ENCODE measurements around the gene AMD1.
"Not testable (repeated sequence)": the region's sequence is repeated elsewhere in the genome, so short reads cannot be mapped to it uniquely, and the experiment has no call there.

Gene AMD1

DNA sequence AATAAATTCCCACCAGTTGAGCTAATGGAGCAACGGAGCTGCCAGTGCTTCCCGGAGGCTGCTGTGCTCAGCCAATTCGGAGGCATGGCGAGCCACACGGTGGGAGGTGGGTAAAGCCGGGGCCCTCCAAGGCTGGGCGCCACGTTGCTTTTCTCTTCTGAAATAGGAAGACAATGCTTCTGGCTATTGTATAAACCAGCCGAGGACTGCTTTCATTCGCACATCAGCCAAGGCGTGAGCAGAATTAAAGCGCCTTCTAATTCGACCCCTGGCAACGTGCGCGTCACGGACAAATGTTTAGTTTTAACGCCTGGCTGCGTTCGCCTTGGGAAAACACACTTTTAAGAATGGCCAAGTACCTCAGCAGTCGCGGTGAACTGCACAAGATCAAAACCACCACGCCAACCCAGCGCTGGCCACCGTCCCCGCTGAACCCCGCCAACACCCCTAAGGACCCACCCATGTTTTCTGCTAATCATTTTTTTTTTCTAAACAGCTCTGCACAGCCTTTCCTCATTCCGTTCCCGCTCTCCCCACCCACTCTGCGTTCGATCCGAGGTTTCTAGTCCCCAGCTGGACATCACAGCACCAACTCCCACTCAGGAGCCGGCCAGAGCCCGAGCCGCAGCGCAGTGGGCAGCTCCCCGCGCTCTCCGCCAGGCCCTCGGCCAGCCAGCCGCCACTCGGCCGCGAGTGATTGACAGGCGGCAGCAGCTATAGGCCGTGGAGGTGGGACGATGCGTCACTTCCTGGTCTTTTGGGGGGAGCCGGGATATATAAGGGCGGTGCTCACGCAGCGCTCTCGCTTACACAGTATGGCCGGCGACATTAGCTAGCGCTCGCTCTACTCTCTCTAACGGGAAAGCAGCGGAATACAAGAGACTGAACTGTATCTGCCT lies at the start of gene AMD1:
AMD1 (plus strand) TSS at position 805 of the 899 bp plus-strand sequence. CDS start 321 bp downstream, outside the sequence.
- DNase-seq (ENCODE audit: low read depth in 2 of 2), result peak; percentile 93 to 95

DNA sequence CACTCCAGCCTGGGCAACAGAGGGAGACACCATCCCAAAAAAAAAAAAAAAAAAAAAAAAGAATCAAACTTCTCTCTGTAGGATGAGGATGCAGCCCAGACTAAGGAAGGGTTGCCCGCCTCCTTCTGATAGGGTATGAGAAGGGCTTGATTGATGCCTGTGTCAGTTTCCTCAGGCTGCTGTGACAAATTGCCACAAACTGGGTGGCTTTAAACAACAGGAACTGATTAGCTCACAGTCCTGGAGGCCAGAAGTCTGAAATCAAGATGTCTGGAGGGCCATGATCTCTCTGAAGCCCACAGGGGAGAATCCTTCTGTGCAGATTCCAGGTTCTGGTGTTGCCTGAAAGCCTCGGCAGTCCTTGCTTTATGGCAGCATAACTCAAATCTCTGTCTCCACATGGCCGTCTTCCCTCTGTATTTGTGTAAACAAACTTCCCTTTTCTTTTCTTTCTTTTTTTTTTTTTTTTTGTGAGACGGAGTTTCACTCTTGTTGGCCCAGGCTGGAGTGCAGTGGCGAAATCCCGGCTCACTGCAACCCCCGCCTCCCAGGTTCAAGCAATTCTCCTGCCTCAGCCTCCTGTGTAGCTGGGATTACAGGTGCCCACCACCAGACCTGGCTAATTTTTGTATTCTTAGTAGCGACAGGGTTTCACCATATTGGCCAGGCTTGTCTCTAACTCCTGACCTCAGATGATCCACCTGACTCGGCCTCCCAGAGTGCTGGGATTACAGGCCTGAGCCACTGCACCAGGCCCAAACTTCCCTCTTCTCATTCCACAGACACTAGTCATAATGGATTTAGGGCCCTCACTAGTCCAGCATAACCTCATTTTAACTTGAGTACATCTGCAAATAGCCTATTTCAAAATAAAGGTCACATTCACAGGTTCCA lies 48.1 kb upstream of the AMD1 start:
- DNase-seq (ENCODE audit: low read depth in 2 of 2), result no peak

DNA sequence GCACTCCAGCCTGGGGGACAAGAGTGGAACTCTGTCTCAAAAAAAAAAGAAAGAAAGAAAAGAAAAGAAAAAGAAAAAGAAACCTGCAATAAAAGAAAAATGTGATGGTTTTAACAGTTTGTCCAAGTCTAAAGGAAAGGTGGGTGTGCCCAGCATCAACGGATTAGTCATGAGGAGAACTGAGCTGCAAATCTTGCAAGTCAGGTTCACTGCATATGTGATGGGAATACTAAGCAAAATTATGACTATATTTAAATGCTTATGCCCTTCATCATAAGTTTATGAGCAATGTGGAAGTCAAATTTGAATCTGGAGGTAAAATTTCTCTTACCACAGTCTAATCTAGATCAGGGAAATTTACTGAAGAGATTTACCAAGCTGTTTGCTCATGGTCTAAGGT lies 46.2 kb upstream of the AMD1 start:
- DNase-seq (ENCODE audit: low read depth in 2 of 2), result no peak

GRCh38 chr6:110831405-110831804 lies 43.2 kb upstream of the AMD1 start:
- no peak for DNase-seq (ENCODE audit: low read depth in 2 of 2)

- DNase-seq (ENCODE audit: low read depth in 2 of 2), result no peak
Measured at GRCh38 chr6:110833831-110834230, 40.8 kb upstream of the AMD1 start.

DNA sequence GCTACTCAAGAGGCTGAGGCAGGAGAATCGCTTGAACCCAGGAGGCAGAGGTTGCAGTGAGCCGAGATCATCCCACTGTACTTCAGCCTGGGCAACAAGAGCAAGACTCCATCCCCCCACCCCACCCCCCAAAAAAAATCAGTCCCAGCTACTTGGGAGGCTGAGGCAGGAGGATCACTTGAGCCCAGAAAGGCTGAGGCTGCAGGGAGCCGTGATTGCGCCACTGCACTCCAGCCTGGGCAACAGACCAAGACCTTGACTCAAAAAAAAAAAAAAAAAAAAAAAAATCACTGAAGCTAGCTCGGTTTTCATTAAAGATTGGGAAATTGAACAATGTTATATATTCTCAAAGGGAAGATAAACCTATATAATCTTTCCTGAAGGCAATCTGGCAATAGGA lies 38.8 kb upstream of the AMD1 start:
- not testable (repeated sequence) for DNase-seq (ENCODE audit: low read depth in 2 of 2)

DNA sequence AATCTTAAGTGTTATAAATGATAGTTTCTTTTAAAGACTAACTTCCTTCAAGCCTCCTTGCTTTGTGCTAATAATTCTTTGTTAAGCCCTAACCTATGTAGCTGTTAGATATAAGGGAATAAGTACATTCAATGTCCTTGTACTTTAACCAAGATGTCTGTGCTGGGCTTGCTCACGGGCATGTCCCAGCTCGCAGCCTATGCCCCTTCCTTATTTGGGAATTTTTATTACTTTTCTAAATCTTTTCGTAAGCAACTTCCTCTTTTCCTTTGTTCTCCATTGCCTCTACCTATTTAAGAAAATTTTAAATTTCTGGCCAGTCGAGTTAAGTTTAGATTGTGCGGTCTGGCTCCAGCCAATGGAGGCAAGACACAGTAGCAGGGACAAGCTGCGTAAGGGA lies 33.3 kb upstream of the AMD1 start:
- DNase-seq (ENCODE audit: low read depth in 2 of 2), result no peak

DNA sequence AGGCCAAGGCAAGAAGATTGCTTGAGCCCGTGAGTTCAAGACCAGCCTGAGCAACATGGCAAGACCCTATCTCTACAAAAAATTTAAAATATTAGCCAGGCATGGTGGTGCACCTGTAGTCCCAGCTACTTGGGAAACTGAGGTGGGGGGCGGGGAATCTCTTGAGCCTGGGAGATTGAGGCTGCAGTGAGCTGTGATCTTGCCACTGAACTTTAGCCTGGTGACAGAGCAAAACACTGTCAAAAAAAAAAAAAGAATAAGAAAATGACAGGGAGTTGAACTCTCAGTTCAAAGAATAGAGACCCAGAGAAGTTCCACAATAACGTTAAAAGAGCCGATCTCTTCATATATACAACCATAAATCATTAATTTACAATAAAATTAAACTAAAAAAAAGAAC lies 24.8 kb upstream of the AMD1 start:
- DNase-seq (ENCODE audit: low read depth in 2 of 2), result no peak

DNA sequence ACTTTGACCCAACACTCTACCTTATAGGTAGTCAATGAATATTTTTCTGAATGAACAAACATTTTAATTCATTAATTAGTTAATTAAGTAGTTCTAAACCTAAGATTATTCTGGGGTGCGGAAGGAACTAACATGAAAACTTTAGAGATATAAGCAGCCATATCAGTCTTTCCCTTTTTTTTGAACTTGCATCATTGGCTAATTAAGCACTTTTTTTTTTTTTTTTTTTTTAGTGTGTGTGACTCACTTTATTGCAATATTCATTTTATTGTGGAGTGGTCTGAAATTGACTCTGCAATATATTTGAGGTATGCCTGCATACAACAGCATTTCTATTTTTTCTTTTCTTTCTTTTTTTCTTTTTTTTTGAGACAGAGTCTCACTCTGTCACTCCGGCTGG lies 21.8 kb upstream of the AMD1 start:
- DNase-seq (ENCODE audit: low read depth in 2 of 2), result no peak

- no peak for DNase-seq (ENCODE audit: low read depth in 2 of 2)
Measured at GRCh38 chr6:110853754-110854477, 20.7 kb upstream of the AMD1 start.

- DNase-seq (ENCODE audit: low read depth in 2 of 2), result no peak
Measured at GRCh38 chr6:110856296-110856695, 18.3 kb upstream of the AMD1 start.

DNA sequence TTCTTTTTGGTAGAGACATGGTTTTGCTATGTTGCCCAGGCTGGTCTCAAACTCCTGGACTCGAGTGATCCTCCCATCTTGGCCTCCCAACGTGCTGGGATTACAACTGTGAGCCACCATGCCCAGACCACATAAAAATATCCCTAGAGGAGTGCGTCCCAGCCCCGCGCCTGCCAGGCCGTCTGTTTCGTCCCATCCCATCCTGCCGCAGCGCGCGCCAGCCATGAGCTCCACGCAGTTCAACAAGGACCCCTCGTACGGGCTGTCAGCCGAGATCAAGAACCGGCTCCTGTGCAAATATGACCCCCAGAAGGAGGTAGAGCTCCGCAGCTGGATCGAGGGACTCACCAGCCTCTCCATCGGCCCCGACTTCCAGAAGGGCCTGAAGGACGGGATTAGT lies 16.6 kb upstream of the AMD1 start:
- no peak for DNase-seq (ENCODE audit: low read depth in 2 of 2)

DNA sequence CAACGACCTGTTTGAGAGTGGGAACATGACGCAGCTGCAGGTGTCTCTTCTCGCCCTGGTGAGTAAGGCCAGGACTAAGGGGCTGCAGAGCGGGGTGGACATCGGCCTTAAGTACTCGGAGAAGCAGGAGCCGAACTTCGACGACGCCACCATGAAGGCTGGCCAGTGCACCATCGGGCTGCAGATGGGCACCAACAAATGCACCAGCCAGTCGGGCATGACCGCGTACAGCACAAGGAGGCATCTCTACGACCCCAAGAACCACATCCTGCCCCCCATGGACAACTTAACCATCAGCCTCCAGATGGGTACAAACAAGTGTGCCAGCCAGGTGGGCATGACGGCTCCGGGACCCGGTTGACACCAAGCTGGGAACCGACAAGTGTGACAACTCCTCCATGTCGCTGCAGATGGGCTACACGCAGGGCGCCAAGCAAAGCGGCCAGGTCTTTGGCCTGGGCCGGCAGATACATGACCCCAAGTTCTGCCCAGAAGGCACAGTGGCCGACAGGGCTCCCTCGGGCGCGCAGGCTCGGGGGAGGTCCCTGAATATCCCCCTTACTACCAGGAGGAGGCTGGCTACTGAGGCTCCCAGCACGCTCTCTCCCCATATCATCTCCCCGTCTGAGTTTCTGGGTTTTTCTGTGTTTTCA lies 15.9 kb upstream of the AMD1 start:
- no peak for DNase-seq (ENCODE audit: low read depth in 2 of 2)

- DNase-seq (ENCODE audit: low read depth in 2 of 2), result no peak
Measured at GRCh38 chr6:110859335-110859792, 15.2 kb upstream of the AMD1 start.

DNA sequence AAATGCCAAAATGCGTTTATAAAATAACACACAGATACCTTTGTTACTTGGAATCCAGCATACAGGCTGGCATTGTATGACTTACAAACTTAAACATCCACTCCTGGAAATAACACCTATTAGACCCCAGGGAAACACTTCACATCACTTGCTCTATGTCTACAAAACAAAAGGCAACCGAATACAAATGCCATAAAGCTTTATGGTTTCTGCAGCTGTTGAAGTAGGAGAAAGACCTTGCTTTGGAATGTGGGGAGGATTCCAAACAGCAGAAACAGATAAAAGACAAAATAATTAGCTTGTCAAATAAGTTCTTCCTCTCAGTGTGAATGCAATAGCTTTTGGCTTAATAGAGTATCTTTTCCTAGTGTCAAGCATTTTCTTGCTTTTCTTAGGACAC lies 9.8 kb upstream of the AMD1 start:
- no peak for DNase-seq (ENCODE audit: low read depth in 2 of 2)

DNA sequence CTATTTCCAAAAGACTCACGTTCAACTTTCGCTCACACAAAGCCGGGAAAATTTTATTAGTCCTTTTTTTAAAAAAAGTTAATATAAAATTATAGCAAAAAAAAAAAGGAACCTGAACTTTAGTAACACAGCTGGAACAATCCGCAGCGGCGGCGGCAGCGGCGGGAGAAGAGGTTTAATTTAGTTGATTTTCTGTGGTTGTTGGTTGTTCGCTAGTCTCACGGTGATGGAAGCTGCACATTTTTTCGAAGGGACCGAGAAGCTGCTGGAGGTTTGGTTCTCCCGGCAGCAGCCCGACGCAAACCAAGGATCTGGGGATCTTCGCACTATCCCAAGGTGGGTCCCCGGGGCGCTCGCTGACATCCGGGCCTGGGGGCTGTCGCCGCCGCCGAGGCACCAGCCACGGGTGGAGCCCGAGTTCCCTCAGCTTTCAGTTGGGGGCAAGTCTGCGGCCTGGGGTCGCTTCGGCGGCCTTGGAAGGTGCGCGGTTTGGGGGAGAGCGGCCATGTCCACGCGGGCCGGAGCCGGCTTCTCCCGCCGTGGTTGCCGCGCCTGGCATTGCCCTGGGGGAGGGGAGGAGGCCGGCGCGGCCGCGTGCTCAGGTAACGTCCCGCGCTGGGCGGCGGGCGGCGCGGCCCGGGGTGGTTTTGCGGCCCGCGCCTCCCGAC lies 429 bp downstream of the AMD1 start:
- no peak for DNase-seq (ENCODE audit: low read depth in 2 of 2)

- no peak for DNase-seq (ENCODE audit: low read depth in 2 of 2)
Measured at GRCh38 chr6:110875548-110876169, 1.1 kb downstream of the AMD1 start.

DNA sequence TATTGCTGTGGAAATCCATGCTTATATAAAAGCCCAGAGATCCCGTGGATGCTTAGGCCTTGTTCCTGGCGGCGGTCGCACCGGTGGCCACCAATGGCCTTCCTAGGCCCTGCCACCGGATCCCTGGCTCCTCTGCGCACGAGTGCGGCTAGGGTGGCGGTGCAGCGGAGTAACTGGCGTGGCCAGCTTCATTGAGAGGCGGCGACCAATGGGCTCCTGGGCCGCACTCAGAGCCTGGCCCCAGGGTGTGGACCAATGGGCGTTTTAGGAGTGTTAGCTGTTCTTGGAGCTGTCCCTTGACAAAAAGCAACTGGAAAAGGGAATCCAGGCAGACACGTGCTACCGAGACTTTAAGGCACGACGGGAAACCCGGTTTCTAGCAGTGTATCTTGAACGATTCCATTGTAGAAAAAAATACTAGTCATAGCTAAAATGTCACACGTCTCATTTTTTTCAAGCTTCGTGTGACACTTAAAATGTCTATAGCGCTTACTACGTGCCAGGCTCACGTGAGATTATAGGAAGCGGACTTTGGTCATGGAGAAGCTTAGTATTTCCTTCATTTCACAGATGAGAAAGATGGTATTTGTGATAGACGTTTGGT lies 1.7 kb downstream of the AMD1 start:
- DNase-seq (ENCODE audit: low read depth in 2 of 2), result peak; percentile 42 to 49

DNA sequence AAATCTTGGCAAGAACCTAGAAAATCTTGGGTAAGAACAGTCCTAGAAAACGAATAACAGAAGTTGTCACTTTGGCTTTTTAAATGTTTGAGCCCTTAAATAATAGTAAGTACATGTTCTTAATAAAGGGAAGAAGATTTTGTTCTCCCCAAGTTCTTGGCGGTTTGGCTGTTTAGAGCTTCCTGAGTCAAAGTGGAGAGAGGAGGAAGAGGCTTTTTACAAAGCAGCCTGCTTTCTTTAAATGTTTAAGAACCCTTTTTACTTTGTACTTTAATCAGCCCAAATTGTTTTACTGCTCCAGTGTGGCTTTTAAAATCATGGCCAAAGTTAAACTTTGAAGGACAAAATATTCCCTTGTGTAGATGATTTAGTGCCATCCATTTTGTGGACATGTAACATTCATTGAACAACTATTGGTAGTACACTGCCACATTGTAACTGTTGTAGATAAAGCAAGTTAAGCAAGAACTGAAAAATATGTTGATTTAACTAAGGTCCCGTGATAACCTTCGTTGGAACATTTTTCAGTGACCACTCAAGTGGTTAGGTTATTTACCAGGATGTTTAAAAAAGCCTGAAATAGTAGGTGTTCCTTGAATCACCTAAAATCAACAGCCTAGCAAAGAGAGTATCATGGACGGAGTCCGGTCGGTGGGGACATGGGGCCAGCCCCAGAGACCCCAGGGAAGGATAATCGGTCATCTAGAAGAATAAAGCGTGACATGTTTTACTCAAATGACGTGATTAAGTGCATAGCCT lies 2.4 kb downstream of the AMD1 start:
- DNase-seq (ENCODE audit: low read depth in 2 of 2), result no peak

Measured in fibroblast of skin of left biceps (primary cell).